AG09319 (cell line): Measurements from ENCODE around the gene DIP2C.

ENCODE experiments used
- DNase-seq: peaks from one replicate; pipeline ENCODE4 v3.0.0-alpha.2; 2010; ENCODE audit warnings: low read depth; ENCODE audit errors: extremely low read depth
- CTCF ChIP-seq: IDR thresholded peaks from 2 replicates; pipeline ENCODE4 v1.5.1; 2011; ENCODE audit warnings: low read depth, mild to moderate bottlenecking, inconsistent platforms, low read length, moderate library complexity

DIP2C gene

GRCh38 chr10:316390-316789, 373.1 kb downstream of the DIP2C start:
- TF ChIP-seq CTCF = no peak
- no peak for DNase-seq

GRCh38 chr10:314871-315270, 374.6 kb downstream of the DIP2C start:
- no peak for DNase-seq
- no peak for TF ChIP-seq CTCF

- DNase-seq = no peak
- TF ChIP-seq CTCF = no peak
Measured at GRCh38 chr10:314381-314780, 375.1 kb downstream of the DIP2C start.

GRCh38 chr10:311901-312665, 377.4 kb downstream of the DIP2C start:
- DNase-seq = no peak
- TF ChIP-seq CTCF = no peak

- no peak for TF ChIP-seq CTCF
- DNase-seq = no peak
Measured at GRCh38 chr10:310976-311639, 378.4 kb downstream of the DIP2C start.

- TF ChIP-seq CTCF = no peak
- no peak for DNase-seq
Measured at GRCh38 chr10:310371-310770, 379.1 kb downstream of the DIP2C start.

GRCh38 chr10:308572-309085, 380.8 kb downstream of the DIP2C start:
- DNase-seq = no peak
- no peak for TF ChIP-seq CTCF
